Activated naive CD8-positive, alpha-beta T cell treated with anti-CD3 and anti-CD28 coated beads, Interleukin-2, amount 10 ng/mL, durations not matched to agents 7 days and 5 days (primary cell): Measurements from ENCODE around the gene BORCS8. TPM values are rescaled to one million over a fixed set of nuclear protein-coding genes. Genes with fewer than 3 reads are reported as not detected.
A peak's percentile ranks its signal among the peaks of the same experiment; 100 is the strongest.

Experiments used
- ATAC-seq: fragments of 150-1000 bp; cut with Tn5 transposase; one replicate; pipeline ENCODE4 v1.10.0; 2021; ENCODE audit warnings: low read depth, moderate library complexity
- POLR2A ChIA-PET: fragments of 350-600 bp; sonication (Branson Sonifier 250); formaldehyde crosslinking; loops from one replicate; lab custom pipeline; 2021; ENCODE audit warnings: antibody characterized with exemption; lab: Charles Lee
- DNase-seq: peaks from one replicate; pipeline ENCODE4 v3.0.0; 2021
- H3K27ac Mint-ChIP-seq: one replicate; pipeline ENCODE4 v1.8.0; 2022; ENCODE audit warnings: mild to moderate bottlenecking, mixed read lengths
- H3K27me3 Mint-ChIP-seq: one replicate; pipeline ENCODE4 v1.8.0; 2022; ENCODE audit warnings: mild to moderate bottlenecking, moderate library complexity, mixed read lengths
- H3K36me3 Mint-ChIP-seq: one replicate; pipeline ENCODE4 v1.8.0; 2021; ENCODE audit warnings: mild to moderate bottlenecking, mixed read lengths
- H3K4me1 Mint-ChIP-seq: one replicate; pipeline ENCODE4 v1.8.0; 2021; ENCODE audit warnings: mixed read lengths
- H3K4me3 Mint-ChIP-seq: one replicate; pipeline ENCODE4 v1.8.0; 2022; ENCODE audit warnings: mild to moderate bottlenecking, moderate library complexity, mixed read lengths
- H3K9me3 Mint-ChIP-seq: one replicate; pipeline ENCODE4 v1.8.0; 2021; ENCODE audit warnings: mixed read lengths
- total RNA-seq, 2 experiments: library from RNA; stranded (reverse); gene quantifications; one replicate each; pipeline ENCODE4 v1.2.3, GENCODE V29; 2021

The BORCS8 gene
- total RNA-seq = 10 to 100 TPM; 31.9 to 32.4 TPM

GRCh38 chr19:19192078-19192882 lies at the start of gene BORCS8, which contains the start of gene RFXANK:
BORCS8 (minus strand) TSS chr19:19192152; CDS start chr19:19192117, 35 bp downstream.
RFXANK (plus strand) TSS chr19:19192258; CDS start chr19:19193947, 1,689 bp downstream.
- peaks cover 23% of the 10 kb centered on the region for H3K4me1 Mint-ChIP-seq
- H3K9me3 Mint-ChIP-seq = no peaks in the 10 kb centered on the region
- peak within 1 kb of the TSS; percentile 99 for H3K27ac Mint-ChIP-seq
- no peaks in the 10 kb centered on the region for H3K27me3 Mint-ChIP-seq
- peak; percentile 94 for DNase-seq
- ATAC-seq = peak; percentile 90
- peak within 1 kb of the TSS; percentile 96 for H3K4me3 Mint-ChIP-seq
- POLR2A ChIA-PET = interaction anchor here (0.7 to 4.3 kb wide), 5 partner anchors 10 to 988 kb away, joined by 3 to 58 read pairs (median 4); partner anchors contain the start of gene NR2C2AP
- peaks cover 9% of the 10 kb centered on the region for H3K36me3 Mint-ChIP-seq

- no peaks in the 10 kb centered on the region for H3K4me1 Mint-ChIP-seq
- POLR2A ChIA-PET = no interaction called here
- H3K27me3 Mint-ChIP-seq = no peaks in the 10 kb centered on the region
- H3K27ac Mint-ChIP-seq = no peak overlapping the region
- DNase-seq = no peak
- H3K9me3 Mint-ChIP-seq = peaks cover 4% of the 10 kb centered on the region
- H3K4me3 Mint-ChIP-seq = no peak overlapping the region
- H3K36me3 Mint-ChIP-seq = no peaks in the 10 kb centered on the region
- no peak for ATAC-seq
Measured at GRCh38 chr19:19240476-19240875, 48.5 kb upstream of the BORCS8 start.

- POLR2A ChIA-PET = no interaction called here
- H3K36me3 Mint-ChIP-seq = no peaks in the 10 kb centered on the region
- ATAC-seq = no peak
- no peaks in the 10 kb centered on the region for H3K27me3 Mint-ChIP-seq
- H3K27ac Mint-ChIP-seq = no peak overlapping the region
- H3K4me3 Mint-ChIP-seq = no peak overlapping the region
- no peak for DNase-seq
- peaks cover 4% of the 10 kb centered on the region for H3K9me3 Mint-ChIP-seq
- H3K4me1 Mint-ChIP-seq = no peaks in the 10 kb centered on the region
Measured at GRCh38 chr19:19239675-19240074, 47.7 kb upstream of the BORCS8 start.

GRCh38 chr19:19238126-19238894 lies 46.4 kb upstream of the BORCS8 start:
- no peaks in the 10 kb centered on the region for H3K27me3 Mint-ChIP-seq
- POLR2A ChIA-PET = no interaction called here
- H3K27ac Mint-ChIP-seq = no peak overlapping the region
- H3K4me3 Mint-ChIP-seq = no peak overlapping the region
- no peaks in the 10 kb centered on the region for H3K4me1 Mint-ChIP-seq
- no peaks in the 10 kb centered on the region for H3K36me3 Mint-ChIP-seq
- ATAC-seq = no peak
- no peak for DNase-seq
- peaks cover 9% of the 10 kb centered on the region for H3K9me3 Mint-ChIP-seq

GRCh38 chr19:19236173-19236572 lies 44.2 kb upstream of the BORCS8 start:
- Mint-ChIP-seq H3K4me3 (no peak overlapping the region), H3K27me3 (no peaks in the 10 kb centered on the region), H3K4me1 (no peaks in the 10 kb centered on the region), H3K36me3 (no peaks in the 10 kb centered on the region), H3K27ac (no peak overlapping the region), H3K9me3 (peaks cover 9% of the 10 kb centered on the region)
- DNase-seq = no peak
- ATAC-seq = no peak
- POLR2A ChIA-PET = no interaction called here

- Mint-ChIP-seq H3K4me1 (no peaks in the 10 kb centered on the region), H3K36me3 (no peaks in the 10 kb centered on the region), H3K4me3 (no peak overlapping the region), H3K27me3 (no peaks in the 10 kb centered on the region), H3K9me3 (peaks cover 9% of the 10 kb centered on the region), H3K27ac (no peak overlapping the region)
- ATAC-seq (no peak), DNase-seq (no peak)
- POLR2A ChIA-PET = no interaction called here
Measured at GRCh38 chr19:19234220-19234816, 42.4 kb upstream of the BORCS8 start.

GRCh38 chr19:19232261-19232721 lies 40.3 kb upstream of the BORCS8 start:
- no peak overlapping the region for H3K4me3 Mint-ChIP-seq
- POLR2A ChIA-PET = interaction anchor here (0.5 kb wide), 1 partner anchor 503 kb away, joined by 3 read pairs; no protein-coding TSS in a partner anchor
- no peak for DNase-seq
- no peak overlapping the region for H3K27ac Mint-ChIP-seq
- H3K36me3 Mint-ChIP-seq = no peaks in the 10 kb centered on the region
- no peaks in the 10 kb centered on the region for H3K4me1 Mint-ChIP-seq
- H3K27me3 Mint-ChIP-seq = peaks cover 4% of the 10 kb centered on the region
- peaks cover 9% of the 10 kb centered on the region for H3K9me3 Mint-ChIP-seq
- ATAC-seq = no peak

- Mint-ChIP-seq H3K36me3 (no peaks in the 10 kb centered on the region), H3K9me3 (peaks cover 6% of the 10 kb centered on the region), H3K4me1 (no peaks in the 10 kb centered on the region), H3K27me3 (peaks cover 4% of the 10 kb centered on the region), H3K27ac (no peak overlapping the region), H3K4me3 (no peak overlapping the region)
- ATAC-seq (no peak), DNase-seq (no peak)
- POLR2A ChIA-PET = no interaction called here
Measured at GRCh38 chr19:19230999-19231398, 39.0 kb upstream of the BORCS8 start.

GRCh38 chr19:19229701-19230100 lies 37.7 kb upstream of the BORCS8 start:
- peaks cover 5% of the 10 kb centered on the region for H3K9me3 Mint-ChIP-seq
- peaks cover 7% of the 10 kb centered on the region for H3K27me3 Mint-ChIP-seq
- POLR2A ChIA-PET = interaction anchor here (0.6 kb wide), 1 partner anchor 37 kb away, joined by 4 read pairs; no protein-coding TSS in a partner anchor
- no peaks in the 10 kb centered on the region for H3K36me3 Mint-ChIP-seq
- no peak overlapping the region for H3K27ac Mint-ChIP-seq
- DNase-seq (no peak), ATAC-seq (no peak)
- H3K4me3 Mint-ChIP-seq = no peak overlapping the region
- H3K4me1 Mint-ChIP-seq = no peaks in the 10 kb centered on the region

- Mint-ChIP-seq H3K4me3 (no peak overlapping the region), H3K36me3 (no peaks in the 10 kb centered on the region), H3K27me3 (peaks cover 26% of the 10 kb centered on the region), H3K9me3 (no peaks in the 10 kb centered on the region), H3K27ac (no peak overlapping the region), H3K4me1 (peaks cover 2% of the 10 kb centered on the region)
- ATAC-seq (no peak), DNase-seq (no peak)
- POLR2A ChIA-PET = no interaction called here
Measured at GRCh38 chr19:19227217-19227616, 35.3 kb upstream of the BORCS8 start.

- DNase-seq (no peak), ATAC-seq (no peak)
- POLR2A ChIA-PET = no interaction called here
- Mint-ChIP-seq H3K4me3 (no peak overlapping the region), H3K36me3 (no peaks in the 10 kb centered on the region), H3K9me3 (no peaks in the 10 kb centered on the region), H3K27ac (no peak overlapping the region), H3K4me1 (peaks cover 2% of the 10 kb centered on the region), H3K27me3 (peaks cover 27% of the 10 kb centered on the region)
Measured at GRCh38 chr19:19226663-19227062, 34.7 kb upstream of the BORCS8 start.

- POLR2A ChIA-PET = no interaction called here
Measured at GRCh38 chr19:19226204-19226603, 34.3 kb upstream of the BORCS8 start.

More at GRCh38 chr19:19226204-19226603, 34.3 kb upstream of the BORCS8 start:
- ATAC-seq = no peak
- Mint-ChIP-seq H3K4me3 (no peak overlapping the region), H3K27ac (no peak overlapping the region), H3K9me3 (no peaks in the 10 kb centered on the region), H3K4me1 (peaks cover 2% of the 10 kb centered on the region), H3K36me3 (no peaks in the 10 kb centered on the region), H3K27me3 (peaks cover 27% of the 10 kb centered on the region)
- no peak for DNase-seq
